Measurements from ENCODE around the gene DCP1A.

Gene DCP1A

GRCh38 chr3:53240989-53241972, 106.1 kb downstream of the DCP1A start:
- Histone ChIP-seq H3K4me1 (ENCODE audit: control insufficient read depth, insufficient read depth, low read length, poor library complexity, severe bottlenecking) (no peaks in the 10 kb centered on the region), H3K27ac (ENCODE audit: insufficient read depth, low read length, poor library complexity, severe bottlenecking) (no peak overlapping the region), H3K9me3 (ENCODE audit: control insufficient read depth, low read length) (no peaks in the 10 kb centered on the region), H3K36me3 (ENCODE audit: control insufficient read depth, insufficient read depth, low read length) (peaks cover 48% of the 10 kb centered on the region), H3K4me3 (ENCODE audit: insufficient read depth, low read depth, low read length, poor library complexity, severe bottlenecking) (no peak overlapping the region), H3K27me3 (replicated peaks; ENCODE audit: control insufficient read depth, insufficient read depth, low read length, poor library complexity, severe bottlenecking) (no peaks in the 10 kb centered on the region)
- no peak for DNase-seq

GRCh38 chr3:53239800-53240199, 107.5 kb downstream of the DCP1A start:
- H3K4me3 ChIP-seq (ENCODE audit: insufficient read depth, low read depth, low read length, poor library complexity, severe bottlenecking): no peak overlapping the region
- no peaks in the 10 kb centered on the region for H3K9me3 ChIP-seq (ENCODE audit: control insufficient read depth, low read length)
- H3K36me3 ChIP-seq (ENCODE audit: control insufficient read depth, insufficient read depth, low read length): peaks cover 55% of the 10 kb centered on the region
- H3K27ac ChIP-seq (ENCODE audit: insufficient read depth, low read length, poor library complexity, severe bottlenecking): no peak overlapping the region
- no peak for DNase-seq
- no peaks in the 10 kb centered on the region for H3K4me1 ChIP-seq (ENCODE audit: control insufficient read depth, insufficient read depth, low read length, poor library complexity, severe bottlenecking)
- no peaks in the 10 kb centered on the region for H3K27me3 ChIP-seq (replicated peaks; ENCODE audit: control insufficient read depth, insufficient read depth, low read length, poor library complexity, severe bottlenecking)

GRCh38 chr3:53238886-53239285, 108.5 kb downstream of the DCP1A start:
- Histone ChIP-seq H3K36me3 (ENCODE audit: control insufficient read depth, insufficient read depth, low read length) (peaks cover 61% of the 10 kb centered on the region), H3K27ac (ENCODE audit: insufficient read depth, low read length, poor library complexity, severe bottlenecking) (no peak overlapping the region), H3K9me3 (ENCODE audit: control insufficient read depth, low read length) (no peaks in the 10 kb centered on the region), H3K4me1 (ENCODE audit: control insufficient read depth, insufficient read depth, low read length, poor library complexity, severe bottlenecking) (no peaks in the 10 kb centered on the region), H3K4me3 (ENCODE audit: insufficient read depth, low read depth, low read length, poor library complexity, severe bottlenecking) (no peak overlapping the region), H3K27me3 (replicated peaks; ENCODE audit: control insufficient read depth, insufficient read depth, low read length, poor library complexity, severe bottlenecking) (no peaks in the 10 kb centered on the region)
- DNase-seq: no peak

- Histone ChIP-seq H3K9me3 (ENCODE audit: control insufficient read depth, low read length) (no peaks in the 10 kb centered on the region), H3K4me1 (ENCODE audit: control insufficient read depth, insufficient read depth, low read length, poor library complexity, severe bottlenecking) (no peaks in the 10 kb centered on the region), H3K27ac (ENCODE audit: insufficient read depth, low read length, poor library complexity, severe bottlenecking) (no peak overlapping the region), H3K27me3 (replicated peaks; ENCODE audit: control insufficient read depth, insufficient read depth, low read length, poor library complexity, severe bottlenecking) (no peaks in the 10 kb centered on the region), H3K4me3 (ENCODE audit: insufficient read depth, low read depth, low read length, poor library complexity, severe bottlenecking) (no peak overlapping the region), H3K36me3 (ENCODE audit: control insufficient read depth, insufficient read depth, low read length) (peaks cover 67% of the 10 kb centered on the region)
- DNase-seq: no peak
Observed at GRCh38 chr3:53238051-53238850, 109.1 kb downstream of the DCP1A start.

GRCh38 chr3:53236112-53236841, 111.1 kb downstream of the DCP1A start:
- Histone ChIP-seq H3K27me3 (replicated peaks; ENCODE audit: control insufficient read depth, insufficient read depth, low read length, poor library complexity, severe bottlenecking) (no peaks in the 10 kb centered on the region), H3K9me3 (ENCODE audit: control insufficient read depth, low read length) (no peaks in the 10 kb centered on the region), H3K27ac (ENCODE audit: insufficient read depth, low read length, poor library complexity, severe bottlenecking) (no peak overlapping the region), H3K4me3 (ENCODE audit: insufficient read depth, low read depth, low read length, poor library complexity, severe bottlenecking) (no peak overlapping the region), H3K36me3 (ENCODE audit: control insufficient read depth, insufficient read depth, low read length) (peaks cover 75% of the 10 kb centered on the region), H3K4me1 (ENCODE audit: control insufficient read depth, insufficient read depth, low read length, poor library complexity, severe bottlenecking) (no peaks in the 10 kb centered on the region)
- no peak for DNase-seq

GRCh38 chr3:53235545-53235944, 111.8 kb downstream of the DCP1A start:
- H3K36me3 ChIP-seq (ENCODE audit: control insufficient read depth, insufficient read depth, low read length): peaks cover 73% of the 10 kb centered on the region

GRCh38 chr3:53234841-53235232, 112.5 kb downstream of the DCP1A start:
- no peak overlapping the region for H3K27ac ChIP-seq (ENCODE audit: insufficient read depth, low read length, poor library complexity, severe bottlenecking)
- no peak overlapping the region for H3K4me3 ChIP-seq (ENCODE audit: insufficient read depth, low read depth, low read length, poor library complexity, severe bottlenecking)
- no peaks in the 10 kb centered on the region for H3K4me1 ChIP-seq (ENCODE audit: control insufficient read depth, insufficient read depth, low read length, poor library complexity, severe bottlenecking)
- peaks cover 73% of the 10 kb centered on the region for H3K36me3 ChIP-seq (ENCODE audit: control insufficient read depth, insufficient read depth, low read length)
- no peak for DNase-seq
- no peaks in the 10 kb centered on the region for H3K27me3 ChIP-seq (replicated peaks; ENCODE audit: control insufficient read depth, insufficient read depth, low read length, poor library complexity, severe bottlenecking)
- H3K9me3 ChIP-seq (ENCODE audit: control insufficient read depth, low read length): no peaks in the 10 kb centered on the region

More at GRCh38 chr3:53235545-53235944, 111.8 kb downstream of the DCP1A start:
- no peaks in the 10 kb centered on the region for H3K9me3 ChIP-seq (ENCODE audit: control insufficient read depth, low read length)
- H3K27ac ChIP-seq (ENCODE audit: insufficient read depth, low read length, poor library complexity, severe bottlenecking): no peak overlapping the region
- DNase-seq: no peak
- no peaks in the 10 kb centered on the region for H3K4me1 ChIP-seq (ENCODE audit: control insufficient read depth, insufficient read depth, low read length, poor library complexity, severe bottlenecking)
- no peaks in the 10 kb centered on the region for H3K27me3 ChIP-seq (replicated peaks; ENCODE audit: control insufficient read depth, insufficient read depth, low read length, poor library complexity, severe bottlenecking)
- H3K4me3 ChIP-seq (ENCODE audit: insufficient read depth, low read depth, low read length, poor library complexity, severe bottlenecking): no peak overlapping the region

- DNase-seq: no peak
- peaks cover 73% of the 10 kb centered on the region for H3K36me3 ChIP-seq (ENCODE audit: control insufficient read depth, insufficient read depth, low read length)
- H3K27ac ChIP-seq (ENCODE audit: insufficient read depth, low read length, poor library complexity, severe bottlenecking): no peak overlapping the region
- H3K4me3 ChIP-seq (ENCODE audit: insufficient read depth, low read depth, low read length, poor library complexity, severe bottlenecking): no peak overlapping the region
- H3K27me3 ChIP-seq (replicated peaks; ENCODE audit: control insufficient read depth, insufficient read depth, low read length, poor library complexity, severe bottlenecking): no peaks in the 10 kb centered on the region
- H3K9me3 ChIP-seq (ENCODE audit: control insufficient read depth, low read length): no peaks in the 10 kb centered on the region
- H3K4me1 ChIP-seq (ENCODE audit: control insufficient read depth, insufficient read depth, low read length, poor library complexity, severe bottlenecking): no peaks in the 10 kb centered on the region
Observed at GRCh38 chr3:53234130-53234840, 113.1 kb downstream of the DCP1A start.
